Raji (cell line): ENCODE results near the gene DMD.

Source experiments
- POLR2A ChIP-seq: IDR thresholded peaks from 2 replicates; pipeline ENCODE4 v1.6.1; 2011; ENCODE audit warnings: low read depth, low read length, control low read depth; ENCODE audit not compliant: insufficient read depth

DMD gene

DNA sequence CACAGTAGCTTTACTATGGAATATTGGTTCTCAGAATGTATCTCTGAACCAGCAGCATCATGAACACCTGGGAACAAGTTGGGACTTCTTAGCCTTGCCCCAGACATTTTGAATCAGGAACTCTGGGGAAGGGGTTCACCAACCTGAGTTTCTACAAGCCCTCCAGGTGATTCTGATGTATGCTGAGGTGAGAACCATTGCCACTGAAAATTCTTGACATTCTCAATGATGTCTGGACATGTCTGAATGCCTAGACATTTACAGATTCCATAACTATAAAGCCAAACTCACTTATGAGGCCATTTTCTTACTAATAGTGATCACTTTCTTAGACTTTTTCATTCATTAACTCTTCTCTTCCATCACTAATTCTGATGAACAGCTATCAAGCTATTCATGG is 1750.1 kb downstream of the DMD start:
- TF ChIP-seq POLR2A, result no peak

DNA sequence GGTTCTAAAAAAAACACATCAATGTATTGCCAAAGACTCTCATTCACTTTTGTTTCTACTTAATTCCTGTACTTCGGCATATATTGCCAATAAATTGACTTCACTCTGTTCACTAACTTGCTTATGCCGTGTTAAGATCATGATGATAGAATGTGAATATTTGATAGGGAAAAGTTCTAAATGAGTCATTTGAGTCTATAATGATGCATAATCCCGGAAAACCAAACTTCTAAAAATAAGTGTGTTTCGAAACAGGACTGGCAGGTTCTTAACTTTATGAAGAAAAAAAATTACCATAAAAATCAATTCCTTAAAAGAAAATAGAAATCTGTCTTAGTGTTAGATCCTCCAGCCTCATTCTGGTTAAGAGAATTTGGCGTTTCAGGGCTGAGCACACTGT is 1752.0 kb downstream of the DMD start:
- TF ChIP-seq POLR2A, result no peak

DNA sequence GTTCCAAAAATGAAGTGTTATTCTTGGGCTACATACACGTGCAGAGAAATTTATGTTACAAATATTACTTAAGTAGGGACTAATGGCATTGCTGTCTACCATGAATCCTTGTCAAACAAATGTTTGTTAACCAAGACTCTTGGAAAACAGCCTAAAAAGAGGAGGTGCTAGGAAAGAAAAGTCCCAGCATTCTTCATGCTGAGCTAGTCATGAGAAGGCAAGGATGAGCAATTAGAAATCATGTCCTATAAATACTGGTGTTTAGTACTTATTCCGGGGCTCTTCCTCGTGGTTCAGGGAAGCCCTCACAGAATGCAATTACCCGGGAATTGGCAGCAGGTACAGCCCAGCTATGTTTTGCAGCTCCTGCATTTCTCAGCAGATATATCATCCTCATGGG is 1761.4 kb downstream of the DMD start:
- TF ChIP-seq POLR2A, result no peak

DNA sequence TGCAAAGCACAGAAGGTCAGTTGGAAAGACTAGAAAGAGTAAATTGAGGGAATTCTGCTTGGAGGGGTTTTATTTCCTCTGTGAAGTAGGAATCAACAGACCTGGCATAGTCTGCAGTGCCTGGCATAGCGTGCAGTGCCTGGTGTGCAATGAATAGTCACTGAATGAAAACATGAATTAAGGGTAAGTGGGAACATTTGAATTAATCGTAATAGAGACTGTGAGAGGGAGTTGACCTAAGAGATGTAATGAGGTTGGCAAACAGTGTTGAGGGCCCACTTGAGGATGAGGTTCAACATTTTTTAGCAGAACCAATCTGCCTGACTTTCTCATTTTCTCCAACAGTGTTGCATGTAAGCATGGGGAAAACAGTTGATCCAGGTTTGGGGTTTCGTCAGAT is 1762.3 kb downstream of the DMD start:
- no peak for TF ChIP-seq POLR2A

DNA sequence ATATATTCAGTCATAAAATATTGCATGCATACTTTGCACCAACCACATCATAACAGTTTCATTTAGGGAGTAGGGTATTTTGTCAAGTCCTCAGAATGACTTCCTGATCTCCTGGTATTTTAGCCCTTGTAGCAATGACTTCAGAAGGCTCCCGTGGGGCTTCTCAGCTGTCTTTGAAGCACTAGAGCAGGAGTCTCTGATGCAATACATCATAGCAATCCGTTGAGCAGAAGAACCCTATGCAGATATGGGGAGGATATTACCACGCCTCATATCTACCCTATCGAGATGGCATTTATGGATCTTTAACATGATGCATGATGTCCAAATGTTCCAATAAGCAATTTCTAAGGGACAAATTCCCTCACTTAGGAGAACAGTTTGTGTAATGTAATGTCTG is 1765.8 kb downstream of the DMD start:
- no peak for TF ChIP-seq POLR2A

DNA sequence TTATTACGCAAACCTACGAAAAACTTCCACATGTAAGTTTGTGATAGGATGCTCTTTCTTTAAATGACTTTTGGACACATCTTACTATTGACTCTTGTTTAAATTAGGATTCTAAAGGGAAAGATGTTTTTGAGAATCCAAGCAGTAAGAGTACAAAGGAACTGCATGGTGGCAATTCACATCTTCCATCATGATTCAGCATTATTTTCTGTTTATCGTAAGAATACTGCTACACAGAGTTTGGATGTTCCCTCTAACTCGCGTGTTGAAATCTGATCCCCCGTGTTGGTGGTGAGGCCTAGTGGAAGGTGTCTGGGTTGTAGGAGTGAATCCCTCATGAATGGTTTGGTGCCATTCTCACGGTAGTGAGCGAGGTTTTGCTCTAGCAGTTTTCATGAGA is 1767.7 kb downstream of the DMD start:
- no peak for TF ChIP-seq POLR2A

DNA sequence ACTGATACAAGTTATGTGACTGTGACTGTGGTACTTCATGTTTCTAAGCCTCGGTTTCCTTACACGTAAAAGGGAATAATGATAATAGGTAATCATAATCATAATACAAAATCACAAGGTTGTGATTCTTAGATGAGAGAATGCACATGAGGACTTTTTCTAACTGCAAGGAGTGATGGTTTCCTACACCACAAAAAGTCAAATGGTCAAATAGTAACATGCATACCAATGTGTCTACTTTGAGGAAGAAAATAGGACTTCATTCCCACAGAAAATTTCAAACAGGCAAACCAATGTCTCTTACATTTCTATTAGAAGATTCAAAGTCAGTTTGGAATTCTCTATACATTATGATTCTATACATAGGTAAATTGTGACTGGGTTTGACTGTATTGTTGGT is 1770.8 kb downstream of the DMD start:
- TF ChIP-seq POLR2A, result no peak

DNA sequence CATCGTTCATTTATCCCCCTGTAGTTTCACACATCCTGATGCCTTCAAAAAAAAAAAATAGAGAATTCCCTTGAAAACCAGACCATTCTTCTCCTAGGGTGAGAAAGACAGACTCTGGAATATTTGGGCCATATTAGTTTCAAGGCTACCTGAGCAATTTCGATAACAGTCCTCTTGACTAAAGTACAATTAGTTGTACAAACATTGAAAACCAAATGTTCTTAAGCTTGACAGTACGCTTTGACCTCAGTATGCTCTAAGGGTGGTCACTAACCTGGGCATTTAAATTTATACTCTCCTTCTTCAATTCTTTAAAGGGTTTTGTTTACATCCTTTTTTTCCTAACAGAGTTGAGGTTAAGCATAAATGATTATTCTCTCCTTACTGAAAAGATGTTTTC is 1774.9 kb downstream of the DMD start:
- no peak for TF ChIP-seq POLR2A

DNA sequence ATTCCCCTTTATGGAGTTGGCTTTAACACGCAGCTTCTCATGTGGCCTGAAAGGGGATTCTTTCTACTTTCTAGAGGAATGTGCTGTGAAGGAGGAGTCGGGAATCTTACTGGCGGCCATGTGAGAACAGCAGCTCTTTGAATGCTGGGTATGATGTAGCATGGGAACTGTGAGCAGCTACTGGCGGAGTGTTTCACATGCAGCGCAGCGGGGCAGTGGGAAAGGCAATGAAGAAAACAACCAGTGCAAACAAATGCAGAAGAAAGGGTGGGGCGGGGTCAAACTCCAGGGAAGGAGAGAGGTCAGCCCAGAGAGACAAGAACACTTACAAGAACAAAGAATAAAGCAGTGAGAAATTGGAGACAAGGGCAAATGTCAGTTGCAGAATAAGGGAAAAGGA is 1775.8 kb downstream of the DMD start:
- no peak for TF ChIP-seq POLR2A

DNA sequence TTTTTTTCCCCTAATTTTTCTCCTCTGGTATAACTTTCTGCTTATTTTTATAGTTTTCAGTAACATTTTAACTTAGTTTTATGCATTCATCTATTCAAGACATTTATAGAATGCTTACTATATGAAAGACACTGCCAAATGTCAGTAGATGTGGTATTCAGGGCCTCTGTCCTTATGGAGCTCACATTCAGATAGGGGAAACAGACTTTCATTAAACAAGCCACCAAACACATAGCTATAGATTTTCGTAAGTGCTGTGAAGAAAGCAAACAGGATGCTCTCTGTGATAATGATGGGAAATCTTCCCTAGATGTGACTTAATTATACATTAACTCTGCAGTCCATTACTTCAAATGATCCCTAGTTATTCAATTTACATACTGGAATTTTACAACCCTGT is 1777.5 kb downstream of the DMD start:
- no peak for TF ChIP-seq POLR2A

DNA sequence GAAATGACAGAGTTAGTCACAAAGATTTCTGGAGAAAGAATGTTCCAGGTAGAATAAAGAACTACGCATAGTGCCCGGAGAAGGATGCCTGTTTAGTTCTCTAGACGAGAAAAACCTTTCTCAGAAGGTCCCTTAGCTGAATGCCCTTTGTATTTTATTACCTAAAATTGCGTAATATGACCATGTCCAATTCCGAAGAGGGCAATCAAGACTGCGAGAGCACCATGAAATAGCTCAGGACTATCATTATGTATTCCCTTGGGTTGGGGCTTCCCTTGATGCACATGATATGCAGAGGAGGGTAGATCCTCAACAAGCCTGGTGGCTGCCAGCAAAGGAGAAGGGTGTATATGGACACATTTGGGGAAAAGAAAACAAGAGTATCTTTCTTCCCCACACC is 1781.4 kb downstream of the DMD start:
- no peak for TF ChIP-seq POLR2A

DNA sequence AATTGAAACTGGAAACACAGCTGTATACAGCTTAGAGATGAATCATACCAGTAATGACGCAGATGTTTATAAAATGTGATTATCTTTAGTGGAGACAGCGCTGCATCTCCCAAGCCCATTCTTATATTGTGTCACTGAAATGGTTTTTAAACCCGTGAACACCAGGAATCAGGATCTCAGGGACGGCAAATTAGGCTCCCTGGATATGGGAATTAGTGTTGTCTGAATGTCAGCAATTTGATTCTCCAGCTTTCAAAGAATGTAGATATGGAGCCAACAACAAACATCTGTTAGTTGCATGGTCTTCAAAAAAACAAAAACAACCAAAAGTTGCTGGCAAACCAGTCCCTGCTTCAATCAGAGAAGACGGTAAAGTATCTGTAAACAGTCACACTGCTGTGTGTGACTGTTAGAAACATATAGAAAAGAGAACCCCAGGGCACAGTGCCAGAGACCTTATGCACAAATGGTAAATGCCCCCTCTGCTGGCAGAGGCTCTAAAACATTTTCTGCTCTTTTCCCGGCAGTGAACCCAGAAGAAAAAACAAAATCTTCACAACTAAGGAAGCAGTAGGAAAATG is 1787.7 kb downstream of the DMD start:
- TF ChIP-seq POLR2A, result no peak

DNA sequence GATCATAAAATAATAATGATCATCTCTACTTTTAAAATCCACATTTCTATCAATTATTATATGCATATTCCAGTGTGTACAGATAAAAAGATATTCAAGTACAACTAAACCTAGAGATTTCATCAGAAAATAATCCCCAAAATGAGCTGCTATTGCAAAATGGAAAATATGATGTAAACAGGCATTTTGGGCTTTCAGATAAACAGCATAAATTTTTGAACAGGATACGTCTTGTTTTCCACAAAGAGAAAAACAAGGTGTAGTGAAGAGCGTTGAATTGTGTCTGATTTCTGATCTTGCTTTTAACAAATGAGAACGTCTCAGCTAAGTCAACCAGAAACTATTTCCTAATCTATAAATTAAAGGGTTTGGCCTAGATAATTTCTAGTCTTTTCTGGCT is 1789.9 kb downstream of the DMD start:
- no peak for TF ChIP-seq POLR2A

DNA sequence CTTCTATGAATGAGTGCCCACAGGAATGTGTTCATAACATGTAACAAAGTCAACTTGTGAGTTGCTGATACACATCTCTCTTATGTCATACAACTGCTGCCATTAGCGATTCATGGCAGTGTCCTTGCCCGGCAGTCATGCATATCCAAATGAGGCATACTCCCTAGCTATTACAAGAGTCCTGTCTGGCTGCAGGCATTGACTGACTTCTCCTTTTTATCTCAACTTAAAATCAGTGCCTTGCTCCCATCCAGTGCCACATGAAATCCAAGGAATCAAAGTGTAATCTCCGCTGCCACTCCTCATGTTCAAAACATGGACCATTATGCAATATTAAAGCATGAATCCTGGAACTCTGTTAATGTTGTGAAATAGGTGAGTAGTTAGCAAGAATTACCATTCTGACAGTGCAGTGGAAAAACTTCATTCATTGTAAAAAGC is 1790.6 kb downstream of the DMD start:
- TF ChIP-seq POLR2A, result no peak

DNA sequence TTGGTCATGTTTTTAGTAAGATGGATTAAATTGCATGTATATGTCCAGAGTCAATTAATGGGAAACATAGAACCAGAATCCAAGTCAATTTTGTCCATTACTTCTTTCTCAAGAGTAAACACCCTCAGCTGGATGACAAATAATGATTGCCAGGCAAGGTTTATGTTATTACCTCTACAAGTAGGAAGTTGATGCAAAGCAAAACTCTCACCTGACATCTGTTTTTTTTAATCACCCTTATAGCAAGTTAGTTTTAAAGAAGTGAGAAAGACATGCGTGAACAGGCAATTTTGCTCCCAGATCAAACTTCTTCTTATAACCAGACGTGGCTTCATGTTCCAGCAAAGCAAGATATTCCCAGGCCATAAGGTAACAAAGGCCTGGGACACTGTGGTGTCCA is 1791.0 kb downstream of the DMD start:
- TF ChIP-seq POLR2A, result no peak

DNA sequence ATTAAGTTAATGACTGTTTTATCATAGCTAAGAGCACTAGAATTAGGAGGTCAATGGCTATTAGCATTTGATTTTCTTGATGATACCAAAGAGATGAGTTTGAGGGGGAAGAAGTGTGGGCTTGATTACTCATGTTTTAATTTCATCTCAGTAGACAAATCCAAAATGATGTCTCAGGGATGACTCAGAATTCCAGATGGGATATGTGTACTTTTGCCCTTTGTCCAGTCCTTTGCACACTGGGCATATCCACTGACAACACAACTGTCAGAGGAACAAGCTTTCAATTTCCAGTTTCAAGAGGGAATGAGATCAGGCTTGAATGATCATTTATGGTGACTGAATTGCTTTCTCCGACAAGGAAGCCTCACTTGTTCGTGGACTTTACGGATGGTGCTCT is 1814.2 kb downstream of the DMD start:
- TF ChIP-seq POLR2A, result no peak

DNA sequence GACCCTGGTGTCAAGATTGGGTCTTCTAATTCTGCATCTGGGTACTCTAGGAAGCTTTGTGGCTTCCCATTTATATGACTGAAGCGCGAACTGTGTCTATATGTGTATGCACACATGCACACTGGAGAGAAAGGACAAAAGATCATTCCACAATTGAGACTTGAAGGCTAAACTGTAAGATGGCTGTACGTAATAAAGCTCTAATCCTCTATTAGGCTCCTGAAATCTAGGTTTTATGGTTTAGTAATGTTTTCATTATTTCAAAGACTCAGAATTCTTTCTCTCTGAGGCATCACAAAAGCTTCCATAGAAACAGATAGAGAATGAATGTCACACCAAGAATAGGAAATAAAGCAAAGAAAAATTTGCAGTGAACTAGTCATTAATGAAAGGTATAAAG is 1818.8 kb downstream of the DMD start:
- no peak for TF ChIP-seq POLR2A

DNA sequence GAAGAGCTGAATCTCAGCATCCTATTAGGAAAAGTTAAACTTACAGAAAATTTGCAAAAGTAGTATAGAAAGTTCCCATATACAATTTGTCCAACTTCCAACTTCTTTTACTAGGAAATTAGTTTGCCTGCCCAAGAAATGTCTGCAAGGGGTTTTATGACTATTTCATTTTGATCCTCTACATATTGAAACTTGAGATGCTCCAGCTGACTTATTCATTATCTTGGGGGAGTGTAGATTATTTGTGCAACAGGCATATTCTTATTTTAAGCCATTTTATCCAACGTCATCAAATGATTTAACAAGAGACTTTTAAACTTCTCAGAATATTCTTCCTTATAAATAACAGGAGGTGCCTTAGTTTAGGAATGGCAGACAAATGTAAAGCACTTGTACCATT is 1822.4 kb downstream of the DMD start:
- no peak for TF ChIP-seq POLR2A
